Ectodermal cell (in vitro differentiated cells): ENCODE data around the gene PALS2.

Experiments used
- H3K27ac ChIP-seq: 2 replicates; pipeline ENCODE4 v1.7.0; 2013; ENCODE audit warnings: mild to moderate bottlenecking, low read depth, low read length; ENCODE audit not compliant: insufficient read depth, poor library complexity, severe bottlenecking
- H3K27me3 ChIP-seq: 2 replicates; pipeline ENCODE4 v1.7.0; 2013; ENCODE audit warnings: mild to moderate bottlenecking, low read length; ENCODE audit not compliant: insufficient read depth, control insufficient read depth, poor library complexity, severe bottlenecking
- H3K36me3 ChIP-seq: one replicate; pipeline ENCODE4 v1.7.0; 2013; ENCODE audit warnings: low read length; ENCODE audit not compliant: control insufficient read depth, insufficient read depth
- H3K4me1 ChIP-seq: one replicate; pipeline ENCODE4 v1.7.0; 2013; ENCODE audit warnings: low read length; ENCODE audit not compliant: control insufficient read depth, insufficient read depth
- H3K4me3 ChIP-seq: 2 replicates; pipeline ENCODE4 v1.7.0; 2013; ENCODE audit warnings: low read depth, low read length, control low read depth; ENCODE audit not compliant: insufficient read depth
- H3K9me3 ChIP-seq: 2 replicates; pipeline ENCODE4 v1.7.0; 2013; ENCODE audit warnings: mild to moderate bottlenecking, low read length, moderate library complexity; ENCODE audit not compliant: control insufficient read depth
- WGBS, 2 experiments: methylation state at CpG; one replicate each; pipeline ENCODE4 v1.1.7; 2013; ENCODE audit warnings: missing lambda C conversion rate in 2 of 2; 5-methylcytosine and 5-hydroxymethylcytosine counted together

The PALS2 gene

GRCh38 chr7:24609570-24609969 lies 36.3 kb downstream of the PALS2 start:
- WGBS, 2 experiments: 42 to 52% methylated on average over 2 of the region's 2 CpGs
- H3K27ac ChIP-seq: no peak overlapping the region
- H3K36me3 ChIP-seq: no peaks in the 10 kb centered on the region
- H3K4me1 ChIP-seq: no peaks in the 10 kb centered on the region
- no peaks in the 10 kb centered on the region for H3K27me3 ChIP-seq
- H3K9me3 ChIP-seq: no peaks in the 10 kb centered on the region
- H3K4me3 ChIP-seq: no peak overlapping the region

GRCh38 chr7:24611130-24611529 lies 37.9 kb downstream of the PALS2 start:
- H3K27me3 ChIP-seq: no peaks in the 10 kb centered on the region
- no peak overlapping the region for H3K27ac ChIP-seq
- H3K4me3 ChIP-seq: no peak overlapping the region
- no peaks in the 10 kb centered on the region for H3K9me3 ChIP-seq
- no peaks in the 10 kb centered on the region for H3K4me1 ChIP-seq
- WGBS, 2 experiments: 82 to 89% methylated on average over 1 to 2 of the region's 3 CpGs
- H3K36me3 ChIP-seq: no peaks in the 10 kb centered on the region

- Histone ChIP-seq H3K4me3 (no peak overlapping the region), H3K36me3 (no peaks in the 10 kb centered on the region), H3K27ac (no peak overlapping the region), H3K27me3 (no peaks in the 10 kb centered on the region), H3K9me3 (no peaks in the 10 kb centered on the region), H3K4me1 (peaks cover 4% of the 10 kb centered on the region)
- 94 to 96% methylated on average over 2 of the region's 2 CpGs for WGBS, 2 experiments
Observed at GRCh38 chr7:24617957-24618616, 44.8 kb downstream of the PALS2 start.

- no peaks in the 10 kb centered on the region for H3K9me3 ChIP-seq
Observed at GRCh38 chr7:24619978-24620377, 46.7 kb downstream of the PALS2 start.

GRCh38 chr7:24622646-24623182 lies 49.5 kb downstream of the PALS2 start:
- WGBS, 2 experiments: 88 to 89% methylated on average over 1 of the region's 1 CpG
- H3K4me1 ChIP-seq: peaks cover 4% of the 10 kb centered on the region
- H3K27ac ChIP-seq: no peak overlapping the region
- H3K27me3 ChIP-seq: no peaks in the 10 kb centered on the region
- no peaks in the 10 kb centered on the region for H3K9me3 ChIP-seq
- no peaks in the 10 kb centered on the region for H3K36me3 ChIP-seq
- H3K4me3 ChIP-seq: no peak overlapping the region

More at GRCh38 chr7:24619978-24620377, 46.7 kb downstream of the PALS2 start:
- Histone ChIP-seq H3K27ac (no peak overlapping the region), H3K36me3 (no peaks in the 10 kb centered on the region), H3K4me3 (no peak overlapping the region), H3K27me3 (no peaks in the 10 kb centered on the region), H3K4me1 (peaks cover 4% of the 10 kb centered on the region)
- WGBS, 2 experiments: 10 to 45% methylated on average over 1 of the region's 3 CpGs
